ENCODE data around the gene PAK4. TPM values are rescaled to one million over a fixed set of nuclear protein-coding genes. Genes with fewer than 3 reads are reported as not detected.

The PAK4 gene
- total RNA-seq, 2 donors from 2014 or later = 11.2 to 13.7 TPM

DNA sequence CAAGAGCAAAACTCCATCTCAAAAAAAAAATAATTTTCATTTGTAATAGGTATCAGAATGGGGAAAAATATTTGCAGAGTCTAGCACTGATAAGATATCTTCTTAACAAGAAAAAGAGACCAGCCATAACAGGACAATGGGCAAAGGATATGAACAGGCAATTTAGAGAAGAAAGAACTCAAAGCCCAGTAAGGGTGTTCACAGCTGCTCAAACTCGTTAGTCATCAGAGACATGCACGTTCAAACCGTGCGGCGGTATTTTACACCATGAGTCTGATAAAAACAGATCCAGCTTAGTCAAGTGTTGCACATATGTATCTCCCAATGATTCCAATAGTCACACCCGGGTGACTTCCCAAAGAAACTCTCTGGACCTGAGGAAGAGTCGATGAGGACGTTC is 57.5 kb downstream of the PAK4 start:
- H3K36me3 ChIP-seq = peaks cover 14% of the 10 kb centered on the region
- no peak for DNase-seq (ENCODE audit: low spot score)

DNA sequence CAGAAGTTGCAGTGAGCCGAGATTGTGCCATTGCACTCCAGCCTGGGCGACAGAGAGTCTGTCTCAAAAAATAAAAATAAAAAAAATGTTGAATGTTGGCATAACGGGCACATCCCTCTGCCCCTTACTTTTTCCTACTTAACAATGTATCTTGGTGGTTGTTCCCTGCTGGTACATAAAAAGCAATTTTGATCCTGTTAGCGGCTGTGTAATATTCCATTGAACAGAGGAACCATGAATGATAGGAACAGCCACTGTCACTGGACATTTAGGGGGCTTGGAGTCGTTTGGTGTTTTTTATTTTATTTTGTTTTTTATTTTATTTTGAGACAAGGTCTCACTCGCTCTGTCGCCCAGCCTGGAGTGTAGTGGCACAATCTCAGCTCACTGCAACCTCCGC is 60.8 kb downstream of the PAK4 start:
- peaks cover 0 to 3% of the 10 kb centered on the region in 2 donors for H3K27me3 ChIP-seq
- DNase-seq (ENCODE audit: low spot score) = no peak
- H3K36me3 ChIP-seq = no peaks in the 10 kb centered on the region
- TF ChIP-seq, protein P1, sequence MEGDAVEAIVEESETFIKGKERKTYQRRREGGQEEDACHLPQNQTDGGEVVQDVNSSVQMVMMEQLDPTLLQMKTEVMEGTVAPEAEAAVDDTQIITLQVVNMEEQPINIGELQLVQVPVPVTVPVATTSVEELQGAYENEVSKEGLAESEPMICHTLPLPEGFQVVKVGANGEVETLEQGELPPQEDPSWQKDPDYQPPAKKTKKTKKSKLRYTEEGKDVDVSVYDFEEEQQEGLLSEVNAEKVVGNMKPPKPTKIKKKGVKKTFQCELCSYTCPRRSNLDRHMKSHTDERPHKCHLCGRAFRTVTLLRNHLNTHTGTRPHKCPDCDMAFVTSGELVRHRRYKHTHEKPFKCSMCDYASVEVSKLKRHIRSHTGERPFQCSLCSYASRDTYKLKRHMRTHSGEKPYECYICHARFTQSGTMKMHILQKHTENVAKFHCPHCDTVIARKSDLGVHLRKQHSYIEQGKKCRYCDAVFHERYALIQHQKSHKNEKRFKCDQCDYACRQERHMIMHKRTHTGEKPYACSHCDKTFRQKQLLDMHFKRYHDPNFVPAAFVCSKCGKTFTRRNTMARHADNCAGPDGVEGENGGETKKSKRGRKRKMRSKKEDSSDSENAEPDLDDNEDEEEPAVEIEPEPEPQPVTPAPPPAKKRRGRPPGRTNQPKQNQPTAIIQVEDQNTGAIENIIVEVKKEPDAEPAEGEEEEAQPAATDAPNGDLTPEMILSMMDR (IDR thresholded peaks at IDR 0.05) = no peak
- no peaks in the 10 kb centered on the region for H3K4me1 ChIP-seq
- no peak overlapping the region for H3K4me3 ChIP-seq
- no peak overlapping the region for H3K27ac ChIP-seq
- H3K9me3 ChIP-seq = no peaks in the 10 kb centered on the region

More for the DNA sequence above, 57.5 kb downstream of the PAK4 start:
- Histone ChIP-seq H3K4me3 (no peak overlapping the region), H3K27me3 (peaks cover 0 to 3% of the 10 kb centered on the region in 2 donors), H3K27ac (no peak overlapping the region), H3K4me1 (no peaks in the 10 kb centered on the region), H3K9me3 (no peaks in the 10 kb centered on the region)
- TF ChIP-seq, protein P1 (IDR thresholded peaks at IDR 0.05) = no peak

DNA sequence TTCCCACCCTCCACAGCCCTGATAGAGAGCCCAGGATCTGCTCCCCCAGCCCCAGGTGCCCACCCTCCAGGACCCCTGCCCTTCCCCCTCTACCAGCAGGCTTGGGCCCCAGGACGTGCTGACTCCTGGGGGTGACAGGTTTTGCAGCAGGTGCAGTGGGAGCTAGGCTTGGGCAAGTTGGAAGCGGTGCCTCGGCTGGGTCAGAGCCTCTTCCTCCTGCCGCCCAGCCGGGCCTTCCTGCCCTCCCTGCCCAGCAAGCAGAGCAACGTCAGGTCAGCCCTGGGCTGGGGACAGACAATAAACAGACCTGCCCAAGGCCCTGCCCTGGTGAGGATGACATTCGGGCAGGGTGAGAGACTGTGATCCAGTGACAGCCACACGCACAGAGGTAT is 62.0 kb downstream of the PAK4 start:
- Histone ChIP-seq H3K4me1 (no peaks in the 10 kb centered on the region), H3K27ac (no peak overlapping the region), H3K4me3 (no peak overlapping the region), H3K9me3 (no peaks in the 10 kb centered on the region), H3K36me3 (no peaks in the 10 kb centered on the region), H3K27me3 (peaks cover 0 to 3% of the 10 kb centered on the region in 2 donors)
- no peak for DNase-seq (ENCODE audit: low spot score)
- TF ChIP-seq, protein P1 (IDR thresholded peaks at IDR 0.05) = peak in 1 of 2 donors; percentile 30

DNA sequence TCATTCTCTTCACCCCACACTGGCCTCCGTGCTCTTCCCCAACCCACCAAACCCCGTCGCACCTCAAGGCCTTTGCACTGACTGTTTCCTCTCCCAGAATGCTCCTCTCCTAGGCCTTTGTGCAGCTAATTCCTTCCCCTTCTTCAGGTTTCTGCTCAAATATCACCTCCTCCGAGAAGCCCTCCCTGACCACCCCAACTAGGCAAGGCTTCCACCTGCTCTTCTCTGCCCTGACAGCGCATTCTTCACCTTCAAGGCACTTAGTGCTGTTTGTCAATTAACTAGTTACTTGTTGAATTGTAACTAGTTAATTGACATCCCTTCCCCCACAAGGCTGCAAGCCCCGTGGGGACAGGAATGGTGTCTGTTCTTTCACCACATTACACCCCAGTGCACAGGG is 63.4 kb downstream of the PAK4 start:
- TF ChIP-seq, protein P1 (IDR thresholded peaks at IDR 0.05) = no peak
- no peak for DNase-seq (ENCODE audit: low spot score)
- Histone ChIP-seq H3K27ac (no peak overlapping the region), H3K4me3 (no peak overlapping the region), H3K4me1 (no peaks in the 10 kb centered on the region), H3K9me3 (no peaks in the 10 kb centered on the region), H3K27me3 (peaks cover 0 to 3% of the 10 kb centered on the region in 2 donors), H3K36me3 (no peaks in the 10 kb centered on the region)

DNA sequence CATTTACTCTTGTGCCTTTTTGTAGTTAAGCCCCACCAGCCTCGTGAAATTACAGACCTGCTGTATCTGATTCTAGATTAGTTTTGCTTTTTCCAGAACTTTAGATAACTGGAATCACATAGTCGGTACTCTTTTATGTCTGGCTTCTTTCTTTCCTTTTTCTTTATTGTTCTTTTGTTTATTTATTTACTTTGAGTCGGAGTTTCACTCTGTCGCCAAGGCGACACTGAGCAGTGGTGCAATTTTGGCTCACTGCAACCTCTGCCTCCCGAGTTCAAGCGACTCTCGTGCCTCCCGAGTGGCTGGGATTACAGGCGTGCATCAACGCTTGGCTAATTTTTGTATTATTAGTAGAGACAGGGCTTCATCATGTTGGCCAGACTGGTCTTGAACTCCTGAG is 65.2 kb downstream of the PAK4 start:
- no peak for DNase-seq (ENCODE audit: low spot score)

DNA sequence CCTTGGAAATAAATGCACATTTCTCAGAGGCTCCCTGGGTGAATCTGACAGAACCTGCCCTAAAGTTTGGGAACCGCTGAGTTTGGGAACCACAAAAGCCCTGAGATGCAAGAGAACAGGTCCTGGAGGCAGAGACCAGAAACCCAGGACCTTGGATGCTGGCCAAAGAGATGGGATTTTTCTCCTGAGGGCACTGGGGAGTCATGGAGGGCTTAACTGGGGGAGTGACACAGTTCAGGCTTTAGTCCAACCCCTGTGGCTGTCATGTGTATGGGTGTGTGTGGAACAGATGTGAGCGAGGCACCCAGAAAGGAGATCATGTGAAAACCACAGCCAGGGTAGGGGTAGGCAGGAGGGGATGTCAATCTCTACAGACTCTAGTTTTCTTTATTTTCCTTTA is 67.3 kb downstream of the PAK4 start:
- H3K36me3 ChIP-seq = no peaks in the 10 kb centered on the region
- DNase-seq (ENCODE audit: low spot score) = no peak
- TF ChIP-seq, protein P1 (IDR thresholded peaks at IDR 0.05) = no peak
- H3K9me3 ChIP-seq = no peaks in the 10 kb centered on the region
- peaks cover 0 to 12% of the 10 kb centered on the region in 2 donors for H3K27me3 ChIP-seq
- no peak overlapping the region for H3K4me3 ChIP-seq
- H3K27ac ChIP-seq = no peak overlapping the region
- peaks cover 0 to 5% of the 10 kb centered on the region in 2 donors for H3K4me1 ChIP-seq

More for the DNA sequence above, 65.2 kb downstream of the PAK4 start:
- H3K9me3 ChIP-seq = no peaks in the 10 kb centered on the region
- H3K4me3 ChIP-seq = no peak overlapping the region
- H3K27me3 ChIP-seq = peaks cover 0 to 3% of the 10 kb centered on the region in 2 donors
- no peak overlapping the region for H3K27ac ChIP-seq
- TF ChIP-seq, protein P1 (IDR thresholded peaks at IDR 0.05) = no peak
- no peaks in the 10 kb centered on the region for H3K4me1 ChIP-seq
- H3K36me3 ChIP-seq = no peaks in the 10 kb centered on the region

Measured in right atrium auricular region (tissue), 2 donors.